Fibroblast of peridontal ligament (primary cell): Measurements from ENCODE around the gene C2orf92.
A peak's percentile ranks its signal among the peaks of the same experiment; 100 is the strongest.
"Not testable (repeated sequence)": the region's sequence is repeated elsewhere in the genome, so short reads cannot be mapped to it uniquely, and the experiment has no call there.

ENCODE experiments used
- DNase-seq: peaks from one replicate; pipeline ENCODE4 v3.0.0-alpha.2; 2010; ENCODE audit errors: extremely low read depth

C2orf92 gene

DNA sequence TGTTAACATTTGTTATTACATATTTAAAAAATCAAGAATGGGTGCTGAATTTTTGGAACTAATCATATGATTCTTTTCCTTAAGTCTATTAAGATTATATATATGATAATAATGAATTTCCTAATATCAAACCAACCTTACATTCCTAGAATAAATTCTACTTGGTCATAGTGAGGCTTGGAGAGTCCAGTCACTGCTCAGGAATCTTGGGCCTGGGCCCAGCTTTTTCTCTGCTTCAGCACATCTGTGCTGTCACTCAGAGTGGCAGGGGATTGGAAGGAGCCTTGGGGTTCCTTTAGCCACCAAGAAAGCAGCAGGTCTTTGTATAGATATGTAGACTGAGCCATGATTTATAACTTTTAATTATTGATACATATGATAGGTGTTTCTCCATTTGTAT lies 24.0 kb downstream of the C2orf92 start:
- no peak for DNase-seq

DNA sequence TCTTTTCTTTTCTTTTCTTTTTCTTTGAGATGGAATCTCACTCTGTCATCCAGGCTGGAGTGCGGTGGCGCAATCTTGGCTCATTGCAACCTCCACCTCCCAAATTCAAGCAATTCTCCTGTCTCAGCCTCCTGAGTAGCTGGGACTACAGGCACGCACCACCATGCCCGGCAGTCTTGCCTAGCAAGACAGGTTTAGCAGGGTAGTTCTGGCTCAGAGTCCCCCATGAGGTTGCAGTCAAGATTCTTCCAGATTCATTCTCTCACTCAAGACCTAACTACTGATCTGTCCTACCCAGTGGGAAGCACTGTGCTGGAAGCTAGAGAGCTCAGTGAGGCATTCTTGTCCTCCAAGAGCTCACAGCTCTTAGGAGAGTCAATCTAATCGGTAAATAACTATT lies 26.2 kb downstream of the C2orf92 start:
- no peak for DNase-seq

DNA sequence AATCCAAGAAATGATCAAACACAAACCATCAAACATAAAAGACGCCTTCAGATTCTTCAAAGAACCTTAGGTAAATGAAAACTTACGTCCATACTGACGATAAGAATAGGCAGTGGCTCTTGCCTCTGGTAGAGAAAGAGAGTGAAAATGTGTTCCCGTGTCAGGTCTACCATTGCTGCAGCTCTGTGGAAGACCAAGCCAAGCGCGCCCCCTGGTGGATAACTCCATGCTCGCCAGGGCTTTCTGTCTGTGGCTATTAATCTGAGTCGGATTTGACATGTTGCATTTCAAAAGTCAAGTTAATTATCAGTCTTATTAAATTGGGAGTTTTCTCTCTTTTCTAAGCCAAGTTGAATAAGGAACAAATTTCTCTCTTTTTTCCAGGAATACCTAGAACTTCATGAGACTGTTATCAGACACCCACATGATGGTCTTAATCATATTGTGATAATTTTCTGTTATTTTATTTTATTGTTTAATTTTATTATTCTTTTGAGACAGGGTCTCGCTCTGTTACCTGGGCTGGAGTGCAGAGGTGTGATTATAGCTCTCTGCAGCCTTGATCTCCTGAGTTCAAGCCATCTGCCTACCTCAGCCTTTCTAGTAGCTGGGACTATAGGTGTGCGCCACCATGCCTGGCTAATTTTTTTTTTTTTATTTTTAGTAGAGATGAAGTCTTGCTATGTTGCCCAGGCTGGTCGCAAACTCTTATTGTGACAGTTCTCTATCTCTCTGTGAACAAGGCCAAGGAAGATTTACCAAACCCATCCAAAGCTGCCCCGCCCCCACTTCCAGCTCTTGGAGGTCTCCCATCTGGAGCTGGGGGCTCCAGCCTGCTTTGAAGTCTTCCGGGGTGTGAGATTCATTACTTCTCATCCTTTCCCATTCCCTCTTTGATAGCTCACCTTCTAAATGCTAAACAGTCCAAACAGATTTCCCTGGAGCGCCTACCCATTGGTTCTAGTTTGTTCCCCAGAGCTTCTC lies 28.0 kb downstream of the C2orf92 start:
- peak; percentile 84 for DNase-seq

DNA sequence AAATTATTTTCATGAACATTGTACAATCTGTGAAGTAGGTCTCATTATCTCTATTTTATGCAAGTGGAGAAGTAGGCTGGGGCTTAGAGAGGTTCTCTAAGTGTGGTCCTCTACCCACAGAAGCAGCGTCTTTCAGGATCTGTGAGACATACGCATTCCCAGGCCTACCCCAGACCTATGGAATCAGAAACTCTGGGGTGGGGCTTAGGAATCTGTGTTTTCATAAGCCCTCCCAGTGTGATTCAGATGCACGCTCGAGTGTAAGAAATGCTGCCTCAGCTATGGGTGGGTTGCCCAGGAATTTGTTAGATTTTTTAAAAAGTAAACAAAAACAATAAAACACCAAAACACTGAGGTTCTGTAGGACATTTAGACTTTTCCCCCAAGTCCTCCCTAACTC lies 29.0 kb downstream of the C2orf92 start:
- DNase-seq: no peak

DNA sequence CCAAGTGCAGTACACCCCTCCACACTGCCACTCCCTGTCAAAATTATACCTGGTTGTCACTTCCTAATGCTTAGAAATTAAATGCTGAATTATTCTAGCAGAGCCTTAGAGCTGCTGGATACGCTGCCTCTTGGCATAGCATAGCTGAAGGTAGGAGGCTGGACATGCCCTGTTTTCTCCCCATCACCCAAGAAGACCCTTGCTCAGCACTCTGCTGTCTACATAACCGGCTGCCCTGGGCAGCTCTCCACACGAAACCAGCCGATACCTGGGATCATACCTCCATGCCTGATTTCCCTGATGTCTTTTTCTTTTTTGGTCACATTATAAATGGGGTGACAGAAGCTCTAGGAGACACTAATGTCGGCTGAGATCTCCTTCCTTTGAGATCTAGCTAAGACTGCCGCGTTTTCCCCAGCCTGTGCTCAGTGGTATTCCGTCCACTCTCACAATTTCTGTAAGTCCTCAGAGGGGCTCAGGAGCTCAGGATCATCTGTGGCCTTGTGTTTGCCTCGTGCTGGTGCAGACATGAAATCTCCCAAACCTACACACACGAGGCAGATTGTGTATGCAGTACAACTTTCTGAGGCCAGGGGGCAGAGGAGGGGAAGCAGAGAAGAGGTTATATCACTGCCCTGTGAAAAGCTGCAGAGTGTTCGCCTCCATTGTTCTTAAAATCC lies 30.4 kb downstream of the C2orf92 start:
- peak; percentile 68 for DNase-seq

DNA sequence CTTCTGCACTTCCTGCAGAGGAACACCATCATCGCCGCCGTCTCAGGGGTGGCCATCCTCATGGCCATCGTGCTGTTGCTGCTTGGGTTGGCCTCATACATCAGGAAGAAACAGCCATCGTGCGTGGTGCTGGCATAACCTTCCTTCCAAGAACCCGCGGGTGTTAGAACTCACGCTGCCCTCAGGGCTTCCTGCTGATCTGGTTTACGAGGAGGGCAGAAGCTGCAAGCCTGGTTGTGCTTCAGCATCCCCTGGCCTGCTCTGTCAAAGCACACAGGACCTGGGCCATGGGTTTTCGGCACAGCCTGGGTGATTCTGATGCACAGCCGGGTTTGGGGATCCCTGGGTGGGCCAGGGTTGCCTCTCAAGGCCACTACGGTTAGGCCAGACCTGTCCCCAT lies 31.7 kb downstream of the C2orf92 start:
- DNase-seq: no peak

GRCh38 chr2:97701851-97702465 lies 32.4 kb downstream of the C2orf92 start:
- DNase-seq: peak; percentile 56

- DNase-seq: no peak
Measured at GRCh38 chr2:97702731-97703470, 33.4 kb downstream of the C2orf92 start.

DNA sequence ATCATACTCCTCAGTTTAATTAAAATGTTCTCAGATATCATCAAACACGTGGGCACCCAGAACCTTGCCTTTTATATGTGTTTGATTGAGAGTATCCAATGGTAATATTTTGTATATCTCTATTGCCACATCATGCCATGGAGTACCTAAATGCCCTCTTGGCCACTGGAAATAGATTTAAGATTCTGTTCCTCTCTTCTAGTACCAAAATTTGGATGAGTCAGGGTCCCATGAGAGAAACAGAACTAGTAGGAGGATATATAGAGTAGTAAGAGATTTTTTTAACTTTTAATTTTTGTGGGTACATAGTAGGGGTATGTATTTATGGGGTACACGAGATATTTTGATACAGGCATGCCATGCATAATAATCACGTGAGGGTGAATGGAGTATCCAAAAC lies 34.2 kb downstream of the C2orf92 start:
- no peak for DNase-seq

GRCh38 chr2:97704989-97705388 lies 35.5 kb downstream of the C2orf92 start:
- no peak for DNase-seq

DNA sequence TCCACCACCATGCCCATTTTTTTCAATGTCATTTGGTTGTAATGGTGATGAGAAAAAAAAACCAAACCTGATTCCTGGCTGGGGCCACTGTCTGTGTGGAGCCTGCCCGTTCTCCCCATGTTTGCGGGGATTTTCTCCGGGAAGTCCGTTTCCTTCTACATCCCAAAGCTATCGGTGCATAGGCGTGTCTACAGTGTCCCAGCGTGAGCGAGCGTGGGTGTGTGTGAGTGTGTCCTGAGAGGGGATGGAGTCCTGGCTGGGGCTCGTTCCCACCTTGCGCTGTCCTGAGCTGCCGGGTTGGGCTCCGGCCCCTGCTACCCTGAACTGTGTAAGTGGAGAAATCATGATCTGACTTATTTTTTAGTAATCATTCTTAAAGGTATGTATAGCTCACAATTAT lies 36.6 kb downstream of the C2orf92 start:
- DNase-seq: no peak

DNA sequence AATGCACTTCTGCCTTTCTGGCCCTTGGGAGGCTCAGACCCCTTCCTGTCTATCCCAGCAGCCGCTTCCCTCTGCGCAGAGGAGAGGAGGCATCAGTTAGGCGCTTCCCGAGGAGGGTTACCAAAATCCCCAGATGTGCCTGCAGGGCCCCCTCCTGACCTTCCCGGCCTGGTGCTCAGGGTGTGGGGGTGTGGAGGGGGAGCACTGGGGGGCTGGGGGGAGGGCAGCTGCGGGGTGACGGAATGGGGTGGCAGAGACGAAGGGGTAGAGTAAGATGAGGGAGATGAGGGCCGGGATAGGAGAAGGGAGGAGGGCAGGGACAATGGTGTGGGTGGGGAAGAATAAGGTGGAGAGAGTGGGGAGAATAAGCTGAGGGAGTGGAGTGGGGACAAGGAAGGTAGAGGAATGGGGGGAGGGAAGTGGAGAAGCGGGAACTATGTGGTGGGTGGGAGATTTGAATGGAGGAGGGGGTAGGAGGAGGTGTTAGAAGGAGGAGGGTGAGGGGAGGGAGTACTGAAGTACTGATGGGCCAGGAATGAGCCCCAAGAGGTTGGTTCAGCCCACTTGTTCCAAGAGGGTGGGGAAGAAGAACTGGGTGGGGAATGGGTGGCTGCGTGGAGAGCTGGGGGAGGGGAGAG lies 37.3 kb downstream of the C2orf92 start:
- DNase-seq: no peak

- DNase-seq: no peak
Measured at GRCh38 chr2:97707362-97708047, 38.0 kb downstream of the C2orf92 start.

- DNase-seq: no peak
Measured at GRCh38 chr2:97708048-97708380, 38.5 kb downstream of the C2orf92 start.

DNA sequence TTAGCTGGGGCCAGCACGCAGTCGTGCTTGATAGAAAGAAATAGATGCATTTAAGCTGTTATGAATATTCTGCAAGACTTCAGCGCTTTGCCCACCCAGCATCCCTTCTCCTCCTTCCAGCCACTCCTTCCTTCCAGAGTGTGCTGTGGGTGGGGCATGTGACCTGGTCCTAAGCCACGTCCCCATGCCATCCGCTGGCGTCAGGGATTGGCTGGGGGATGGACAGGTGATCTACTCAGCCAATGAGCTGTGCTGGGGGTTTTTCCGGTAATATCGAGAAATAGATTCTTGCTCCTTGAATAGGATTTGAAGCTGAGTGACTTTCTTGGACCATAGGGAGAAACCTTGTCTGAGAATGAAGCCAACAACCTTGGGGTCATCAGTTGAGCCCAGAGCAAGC lies 39.1 kb downstream of the C2orf92 start:
- no peak for DNase-seq

DNA sequence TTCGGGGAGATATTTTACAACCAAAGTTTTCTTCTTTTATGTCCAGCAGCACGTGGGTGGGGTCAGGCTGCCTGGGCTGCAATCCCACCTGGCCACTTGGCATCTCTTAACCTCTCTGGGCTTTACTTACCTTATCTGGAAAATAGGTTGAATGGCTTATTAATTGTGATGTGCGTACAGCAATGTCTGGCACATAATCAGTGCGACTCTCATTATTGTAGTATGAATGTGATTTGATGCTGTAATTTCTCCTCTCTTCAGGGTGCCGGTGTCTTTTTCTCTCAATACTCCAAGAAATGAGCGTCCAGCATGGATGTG lies 41.8 kb downstream of the C2orf92 start:
- DNase-seq: no peak

- DNase-seq: not testable (repeated sequence)
Measured at GRCh38 chr2:97712175-97712574, 42.7 kb downstream of the C2orf92 start.

- no peak for DNase-seq
Measured at GRCh38 chr2:97712693-97713295, 43.3 kb downstream of the C2orf92 start.

GRCh38 chr2:97713296-97714083 lies 44.0 kb downstream of the C2orf92 start, which contains the start of gene ZAP70:
TSS of gene ZAP70 (plus strand) at chr2:97713576. CDS start at chr2:97724037, 10,461 bp downstream.
- no peak for DNase-seq
